Nephron (organoid): ENCODE measurements around the gene TTLL8.

Source experiments
- H3K27ac Mint-ChIP-seq, 3 experiments: 2 replicates each; pipeline ENCODE4 v1.8.0; 2020; ENCODE audit warnings: mixed read lengths in 3 of 3, mild to moderate bottlenecking in 2 of 3, moderate library complexity in 1 of 3
- H3K27me3 Mint-ChIP-seq: 2 replicates; pipeline ENCODE4 v1.8.0; 2021; ENCODE audit warnings: low read depth, mild to moderate bottlenecking, moderate library complexity, mixed read lengths
- H3K36me3 Mint-ChIP-seq: 2 replicates; pipeline ENCODE4 v1.8.0; 2020; ENCODE audit warnings: low read depth, mixed read lengths
- H3K4me1 Mint-ChIP-seq: 2 replicates; pipeline ENCODE4 v1.8.0; 2020; ENCODE audit warnings: mixed read lengths
- H3K4me3 Mint-ChIP-seq, 3 experiments: 2 replicates each; pipeline ENCODE4 v1.8.0; 2020; ENCODE audit warnings: mild to moderate bottlenecking in 3 of 3, mixed read lengths in 3 of 3, moderate library complexity in 2 of 3
- H3K9me3 Mint-ChIP-seq: 2 replicates; pipeline ENCODE4 v1.8.0; 2020; ENCODE audit warnings: mixed read lengths
- CTCF ChIP-seq, 3 experiments: fragments of 200-600 bp; sonication (generic); IDR thresholded peaks; one replicate each; pipeline ENCODE4 v1.5.0; 2021; ENCODE audit warnings: antibody characterized with exemption in 3 of 3; ENCODE audit not compliant: unreplicated experiment in 3 of 3

Gene TTLL8

GRCh38 chr22:50046481-50047245 lies 11.4 kb downstream of the TTLL8 start:
- TF ChIP-seq CTCF (IDR thresholded peaks at IDR 0.05; ENCODE audit: unreplicated experiment in 3 of 3) = no peak
- Mint-ChIP-seq H3K4me3 (no peak overlapping the region), H3K27ac (no peak overlapping the region), H3K27me3 (peaks cover 22% of the 10 kb centered on the region), H3K4me1 (peaks cover 11% of the 10 kb centered on the region), H3K9me3 (peaks cover 17% of the 10 kb centered on the region), H3K36me3 (no peaks in the 10 kb centered on the region)

DNA sequence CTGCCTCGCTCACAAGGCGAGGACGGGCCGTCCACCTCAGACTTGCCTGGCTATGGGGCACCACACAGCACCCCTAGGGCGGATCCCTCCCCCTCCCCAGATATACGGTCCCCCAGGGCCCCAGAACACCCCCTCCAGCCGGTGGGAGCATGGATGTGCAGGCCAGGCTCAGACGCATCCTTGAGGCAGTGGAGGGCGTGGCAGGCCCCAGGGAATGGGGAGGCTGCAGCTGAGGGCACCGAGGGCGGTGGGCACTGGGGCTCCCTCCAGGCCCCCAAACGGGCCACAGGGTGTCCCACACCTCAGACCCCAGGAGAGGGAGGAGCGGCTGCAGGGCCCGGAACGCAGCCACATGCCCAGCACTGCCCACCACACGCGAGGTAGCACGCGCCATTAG lies 12.1 kb downstream of the TTLL8 start:
- peaks cover 15% of the 10 kb centered on the region for H3K9me3 Mint-ChIP-seq
- no peak overlapping the region for H3K4me3 Mint-ChIP-seq
- no peaks in the 10 kb centered on the region for H3K36me3 Mint-ChIP-seq
- peaks cover 24% of the 10 kb centered on the region for H3K27me3 Mint-ChIP-seq
- TF ChIP-seq CTCF (IDR thresholded peaks at IDR 0.05; ENCODE audit: unreplicated experiment in 3 of 3) = no peak
- H3K27ac Mint-ChIP-seq = no peak overlapping the region
- peaks cover 11% of the 10 kb centered on the region for H3K4me1 Mint-ChIP-seq

GRCh38 chr22:50045211-50046018 lies 12.7 kb downstream of the TTLL8 start:
- H3K9me3 Mint-ChIP-seq = peaks cover 16% of the 10 kb centered on the region
- H3K4me3 Mint-ChIP-seq = no peak overlapping the region
- no peak for TF ChIP-seq CTCF (IDR thresholded peaks at IDR 0.05; ENCODE audit: unreplicated experiment in 3 of 3)

GRCh38 chr22:50044485-50045118 lies 13.5 kb downstream of the TTLL8 start:
- no peaks in the 10 kb centered on the region for H3K36me3 Mint-ChIP-seq
- peaks cover 17% of the 10 kb centered on the region for H3K9me3 Mint-ChIP-seq
- H3K27me3 Mint-ChIP-seq = peaks cover 25% of the 10 kb centered on the region
- no peak for TF ChIP-seq CTCF (IDR thresholded peaks at IDR 0.05; ENCODE audit: unreplicated experiment in 3 of 3)
- H3K27ac Mint-ChIP-seq = no peak overlapping the region
- no peak overlapping the region for H3K4me3 Mint-ChIP-seq
- H3K4me1 Mint-ChIP-seq = peaks cover 8% of the 10 kb centered on the region

More at GRCh38 chr22:50045211-50046018, 12.7 kb downstream of the TTLL8 start:
- Mint-ChIP-seq H3K27ac (no peak overlapping the region), H3K36me3 (no peaks in the 10 kb centered on the region), H3K4me1 (peaks cover 8% of the 10 kb centered on the region), H3K27me3 (peaks cover 25% of the 10 kb centered on the region)

GRCh38 chr22:50041361-50042065 lies 16.6 kb downstream of the TTLL8 start:
- Mint-ChIP-seq H3K27me3 (peaks cover 25% of the 10 kb centered on the region), H3K4me3 (no peak overlapping the region), H3K4me1 (no peaks in the 10 kb centered on the region), H3K27ac (no peak overlapping the region), H3K9me3 (peaks cover 24% of the 10 kb centered on the region), H3K36me3 (no peaks in the 10 kb centered on the region)
- TF ChIP-seq CTCF (IDR thresholded peaks at IDR 0.05; ENCODE audit: unreplicated experiment in 3 of 3) = no peak
